Hepatocyte (in vitro differentiated cells): ENCODE results near the gene ARID2. TPM values are rescaled to one million over a fixed set of nuclear protein-coding genes. Genes with fewer than 3 reads are reported as not detected.

Experiments used
- DNase-seq: peaks from one replicate; pipeline ENCODE4 v3.0.0-alpha.2; 2016; ENCODE audit warnings: low spot score
- H2AFZ ChIP-seq: fragments of 200-600 bp; sonication (generic); 2 replicates; pipeline ENCODE4 v1.6.0; 2016; ENCODE audit warnings: antibody characterized with exemption, mild to moderate bottlenecking
- H3K27ac ChIP-seq: fragments of 200-600 bp; sonication (generic); 2 replicates; pipeline ENCODE4 v1.5.1; 2016; ENCODE audit warnings: mild to moderate bottlenecking
- H3K27me3 ChIP-seq: fragments of 200-600 bp; sonication (generic); 2 replicates; pipeline ENCODE4 v1.6.1; 2016
- H3K36me3 ChIP-seq: fragments of 200-600 bp; sonication (generic); replicated peaks from 2 replicates; pipeline ENCODE4 v1.5.1; 2016; ENCODE audit warnings: low read depth; ENCODE audit not compliant: insufficient read depth
- H3K4me1 ChIP-seq: fragments of 200-600 bp; sonication (generic); 2 replicates; pipeline ENCODE4 v1.5.1; 2016; ENCODE audit warnings: mild to moderate bottlenecking, moderate library complexity; ENCODE audit not compliant: insufficient read depth
- H3K4me2 ChIP-seq: fragments of 200-600 bp; sonication (generic); 2 replicates; pipeline ENCODE4 v1.6.0; 2016
- H3K4me3 ChIP-seq: fragments of 200-600 bp; sonication (generic); 2 replicates; pipeline ENCODE4 v1.5.1; 2016; ENCODE audit warnings: mild to moderate bottlenecking
- H3K79me2 ChIP-seq: fragments of 200-600 bp; sonication (generic); 2 replicates; pipeline ENCODE4 v1.6.0; 2017; ENCODE audit warnings: mild to moderate bottlenecking
- H3K9me2 ChIP-seq: fragments of 200-600 bp; sonication (generic); replicated peaks from 2 replicates; pipeline ENCODE4 v1.6.0; 2017; ENCODE audit warnings: mild to moderate bottlenecking; ENCODE audit not compliant: insufficient read depth
- H3K9me3 ChIP-seq: fragments of 200-600 bp; sonication (generic); 2 replicates; pipeline ENCODE4 v1.5.1; 2016; ENCODE audit warnings: low read depth, mild to moderate bottlenecking
- H4K20me1 ChIP-seq: fragments of 200-600 bp; sonication (generic); 2 replicates; pipeline ENCODE4 v1.6.0; 2016; ENCODE audit warnings: mild to moderate bottlenecking; ENCODE audit not compliant: insufficient read depth, poor library complexity, severe bottlenecking
- CTCF ChIP-seq: fragments of 200-600 bp; sonication (generic); IDR thresholded peaks from 2 replicates; pipeline ENCODE4 v1.5.1; 2016; ENCODE audit warnings: antibody characterized with exemption, mild to moderate bottlenecking; ENCODE audit not compliant: poor library complexity
- EZH2 ChIP-seq: fragments of 200-600 bp; sonication (generic); IDR thresholded peaks from 2 replicates; pipeline ENCODE4 v1.6.1; 2016; ENCODE audit warnings: antibody characterized with exemption, mild to moderate bottlenecking, borderline replicate concordance
- EZH2phosphoT487 ChIP-seq: fragments of 200-600 bp; sonication (generic); IDR thresholded peaks from one replicate; pipeline ENCODE4 v1.6.1; 2018; ENCODE audit warnings: antibody characterized with exemption, mild to moderate bottlenecking, low read depth, moderate library complexity; ENCODE audit not compliant: unreplicated experiment, severe bottlenecking
- WGBS: methylation state at CpG from one replicate; pipeline ENCODE4 v1.1.6; 2016; ENCODE audit warnings: low lambda C conversion rate; ENCODE audit errors: missing lambda C conversion rate; 5-methylcytosine and 5-hydroxymethylcytosine counted together
- polyA plus RNA-seq: library from polyadenylated mRNA; unstranded; fragments of >200 nt; fragmentation: Nextera tagmentation; extraction: Ambion mirVana; gene quantifications from 2 replicates; pipeline ENCODE4 v1.2.1, GENCODE V29; 2016
- total RNA-seq: library from RNA; depleted of rRNA; stranded (reverse); fragments of >200 nt; gene quantifications from 2 replicates; pipeline ENCODE4 v1.2.3, GENCODE V29; 2014

ARID2 gene
- total and polyA plus RNA-seq, 2 experiments from 2014 or later: 11.9 to 29.7 TPM

GRCh38 chr12:45757172-45757571 is 27.7 kb downstream of the ARID2 start:
- Histone ChIP-seq H3K4me2 (no peak overlapping the region), H2AFZ (no peak overlapping the region), H3K9me2 (no peaks in the 10 kb centered on the region), H3K4me3 (no peak overlapping the region), H3K27ac (no peak overlapping the region), H3K4me1 (no peaks in the 10 kb centered on the region), H4K20me1 (peaks cover 10% of the 10 kb centered on the region), H3K79me2 (peaks cover 95% of the 10 kb centered on the region), H3K36me3 (no peaks in the 10 kb centered on the region), H3K9me3 (no peaks in the 10 kb centered on the region), H3K27me3 (no peaks in the 10 kb centered on the region)
- 84% methylated on average over 3 of the region's 3 CpGs for WGBS
- TF ChIP-seq EZH2: no peak
- no peak for DNase-seq

- H3K9me3 ChIP-seq: no peaks in the 10 kb centered on the region
- no peak for DNase-seq
- H3K36me3 ChIP-seq: no peaks in the 10 kb centered on the region
- H3K79me2 ChIP-seq: peaks cover 91% of the 10 kb centered on the region
- H3K9me2 ChIP-seq: no peaks in the 10 kb centered on the region
- no peak overlapping the region for H3K4me2 ChIP-seq
- 96% methylated on average over 4 of the region's 4 CpGs for WGBS
- H2AFZ ChIP-seq: no peak overlapping the region
- H4K20me1 ChIP-seq: peaks cover 28% of the 10 kb centered on the region
- no peaks in the 10 kb centered on the region for H3K4me1 ChIP-seq
- H3K27me3 ChIP-seq: no peaks in the 10 kb centered on the region
- no peak overlapping the region for H3K4me3 ChIP-seq
- TF ChIP-seq EZH2 (no peak), CTCF (no peak), EZH2phosphoT487 (no peak)
- no peak overlapping the region for H3K27ac ChIP-seq
Measured at GRCh38 chr12:45760333-45760732, 30.8 kb downstream of the ARID2 start.

- 30% methylated on average over 3 of the region's 3 CpGs for WGBS
- H3K4me3 ChIP-seq: no peak overlapping the region
- peaks cover 24% of the 10 kb centered on the region for H4K20me1 ChIP-seq
- H2AFZ ChIP-seq: no peak overlapping the region
- H3K36me3 ChIP-seq: no peaks in the 10 kb centered on the region
- peak overlapping the region; percentile 2 for H3K4me2 ChIP-seq
- peak; percentile 62 for DNase-seq
- H3K9me2 ChIP-seq: no peaks in the 10 kb centered on the region
- TF ChIP-seq CTCF (peak; percentile 80), EZH2 (no peak)
- H3K79me2 ChIP-seq: peaks cover 94% of the 10 kb centered on the region
- no peaks in the 10 kb centered on the region for H3K9me3 ChIP-seq
- no peaks in the 10 kb centered on the region for H3K4me1 ChIP-seq
- no peaks in the 10 kb centered on the region for H3K27me3 ChIP-seq
- H3K27ac ChIP-seq: peak overlapping the region; percentile 1
Measured at GRCh38 chr12:45762185-45763110, 32.9 kb downstream of the ARID2 start.

GRCh38 chr12:45763381-45763780 is 33.9 kb downstream of the ARID2 start:
- Histone ChIP-seq H3K4me3 (no peak overlapping the region), H2AFZ (no peak overlapping the region), H3K27me3 (no peaks in the 10 kb centered on the region), H3K27ac (no peak overlapping the region), H3K36me3 (no peaks in the 10 kb centered on the region), H4K20me1 (peaks cover 24% of the 10 kb centered on the region), H3K4me2 (no peak overlapping the region), H3K9me2 (no peaks in the 10 kb centered on the region), H3K9me3 (no peaks in the 10 kb centered on the region), H3K4me1 (no peaks in the 10 kb centered on the region), H3K79me2 (peaks cover 94% of the 10 kb centered on the region)
- WGBS: 98% methylated on average over 3 of the region's 4 CpGs
- TF ChIP-seq EZH2phosphoT487 (no peak), CTCF (no peak), EZH2 (no peak)
- DNase-seq: no peak
